ENCODE data around the gene MYMX. TPM values are rescaled to one million over a fixed set of nuclear protein-coding genes. Genes with fewer than 3 reads are reported as not detected.
A peak's percentile ranks its signal among the peaks of the same experiment; 100 is the strongest.

Gene MYMX
- total RNA-seq, result not detected in 2 replicates
- long read RNA-seq, result 0 reads

DNA sequence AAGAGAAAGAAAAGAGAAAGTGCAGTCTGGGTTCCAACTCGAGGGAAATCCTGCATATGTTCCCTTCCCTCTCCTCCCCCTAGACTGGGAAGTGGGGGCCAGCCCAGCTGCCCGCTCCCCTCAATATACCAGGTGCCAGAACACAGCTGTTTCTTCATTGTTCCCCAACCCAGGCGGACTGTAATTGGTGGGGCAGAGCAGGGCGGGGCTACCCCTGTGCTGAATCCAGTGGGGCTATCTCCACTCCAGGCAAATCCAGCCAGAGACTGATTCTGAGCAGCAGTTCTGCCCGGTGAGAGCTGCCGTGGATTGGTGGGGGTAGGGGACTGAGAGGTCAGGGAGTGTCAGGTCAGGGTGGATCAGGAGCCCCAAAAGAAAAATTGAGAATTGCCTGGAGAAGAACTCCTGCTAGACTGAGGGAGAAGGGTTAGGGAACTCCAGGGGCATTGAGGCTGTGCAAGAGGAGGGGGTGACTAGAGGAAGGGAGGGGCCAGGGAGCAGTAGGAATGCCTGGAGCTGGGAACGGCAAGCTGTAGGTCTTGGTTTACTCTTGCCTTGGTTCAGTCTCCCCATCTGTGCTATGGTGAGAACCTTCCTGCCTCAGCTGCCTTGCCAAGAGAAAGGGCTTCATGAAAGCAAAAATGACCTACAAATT lies at the start of gene MYMX:
Gene MYMX (plus strand): TSS at position 250 of the 655 bp plus-strand sequence. CDS start 546 bp downstream, outside the sequence.
- DNase-seq (ENCODE audit: extremely low spot score, unreplicated experiment), result no peak

DNA sequence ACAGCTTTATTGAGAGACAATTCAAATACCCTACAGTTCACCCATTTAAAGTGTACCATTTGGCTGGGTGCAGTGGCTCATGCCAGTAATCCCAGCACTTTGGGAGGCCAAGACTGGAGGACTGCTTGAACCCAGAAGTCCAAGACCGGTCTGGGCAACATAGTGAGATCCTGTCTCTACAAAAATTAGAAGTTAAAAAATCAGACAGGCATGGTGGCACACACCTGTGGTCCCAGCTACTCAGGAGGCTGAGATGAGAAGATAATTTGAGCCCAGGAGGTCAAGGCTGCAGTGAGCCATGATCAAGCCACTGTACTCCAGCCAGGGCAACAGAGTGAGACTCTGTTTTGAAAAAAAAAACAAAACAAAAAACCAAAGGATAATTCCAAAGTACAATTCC lies 49.2 kb upstream of the MYMX start:
- H3K9me3 Mint-ChIP-seq (ENCODE audit: unreplicated experiment), result no peaks in the 10 kb centered on the region

More for the DNA sequence above, at the start of gene MYMX:
- TF ChIP-seq, protein P1, sequence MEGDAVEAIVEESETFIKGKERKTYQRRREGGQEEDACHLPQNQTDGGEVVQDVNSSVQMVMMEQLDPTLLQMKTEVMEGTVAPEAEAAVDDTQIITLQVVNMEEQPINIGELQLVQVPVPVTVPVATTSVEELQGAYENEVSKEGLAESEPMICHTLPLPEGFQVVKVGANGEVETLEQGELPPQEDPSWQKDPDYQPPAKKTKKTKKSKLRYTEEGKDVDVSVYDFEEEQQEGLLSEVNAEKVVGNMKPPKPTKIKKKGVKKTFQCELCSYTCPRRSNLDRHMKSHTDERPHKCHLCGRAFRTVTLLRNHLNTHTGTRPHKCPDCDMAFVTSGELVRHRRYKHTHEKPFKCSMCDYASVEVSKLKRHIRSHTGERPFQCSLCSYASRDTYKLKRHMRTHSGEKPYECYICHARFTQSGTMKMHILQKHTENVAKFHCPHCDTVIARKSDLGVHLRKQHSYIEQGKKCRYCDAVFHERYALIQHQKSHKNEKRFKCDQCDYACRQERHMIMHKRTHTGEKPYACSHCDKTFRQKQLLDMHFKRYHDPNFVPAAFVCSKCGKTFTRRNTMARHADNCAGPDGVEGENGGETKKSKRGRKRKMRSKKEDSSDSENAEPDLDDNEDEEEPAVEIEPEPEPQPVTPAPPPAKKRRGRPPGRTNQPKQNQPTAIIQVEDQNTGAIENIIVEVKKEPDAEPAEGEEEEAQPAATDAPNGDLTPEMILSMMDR (IDR thresholded peaks at IDR 0.05), result no peak
- no peaks in the 10 kb centered on the region for H3K36me3 Mint-ChIP-seq (ENCODE audit: unreplicated experiment)
- no peaks in the 10 kb centered on the region for H3K9me3 Mint-ChIP-seq (ENCODE audit: unreplicated experiment)
- H3K4me1 Mint-ChIP-seq (ENCODE audit: unreplicated experiment), result peaks cover 45% of the 10 kb centered on the region
- H3K27ac Mint-ChIP-seq (ENCODE audit: unreplicated experiment), result peak within 1 kb of the TSS; percentile 63
- H3K4me3 Mint-ChIP-seq (ENCODE audit: unreplicated experiment), result no peak within 1 kb of the TSS
- H3K27me3 Mint-ChIP-seq (ENCODE audit: unreplicated experiment), result peaks cover 6% of the 10 kb centered on the region

DNA sequence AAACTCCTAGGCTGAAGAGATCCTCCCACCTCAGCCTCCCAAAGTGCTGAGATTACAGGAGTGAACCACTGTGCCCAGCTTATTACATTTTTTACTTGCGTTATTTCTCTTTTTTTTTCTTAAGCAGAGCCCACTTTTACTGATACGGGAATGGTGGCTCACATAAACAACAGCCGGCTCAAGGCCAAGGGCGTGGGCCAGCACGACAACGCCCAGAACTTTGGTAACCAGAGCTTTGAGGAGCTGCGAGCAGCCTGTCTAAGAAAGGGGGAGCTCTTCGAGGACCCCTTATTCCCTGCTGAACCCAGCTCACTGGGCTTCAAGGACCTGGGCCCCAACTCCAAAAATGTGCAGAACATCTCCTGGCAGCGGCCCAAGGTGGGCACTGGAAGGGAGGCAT lies 47.6 kb upstream of the MYMX start:
- Mint-ChIP-seq H3K4me1 (ENCODE audit: unreplicated experiment) (peaks cover 8% of the 10 kb centered on the region), H3K27ac (ENCODE audit: unreplicated experiment) (no peak overlapping the region), H3K27me3 (ENCODE audit: unreplicated experiment) (peaks cover 27% of the 10 kb centered on the region), H3K36me3 (ENCODE audit: unreplicated experiment) (no peaks in the 10 kb centered on the region), H3K4me3 (ENCODE audit: unreplicated experiment) (no peak overlapping the region), H3K9me3 (ENCODE audit: unreplicated experiment) (no peaks in the 10 kb centered on the region)
- TF ChIP-seq, protein P1 (IDR thresholded peaks at IDR 0.05), result no peak
- no peak for DNase-seq (ENCODE audit: extremely low spot score, unreplicated experiment)

More for the DNA sequence above, 49.2 kb upstream of the MYMX start:
- no peak overlapping the region for H3K27ac Mint-ChIP-seq (ENCODE audit: unreplicated experiment)
- H3K36me3 Mint-ChIP-seq (ENCODE audit: unreplicated experiment), result no peaks in the 10 kb centered on the region
- peaks cover 32% of the 10 kb centered on the region for H3K27me3 Mint-ChIP-seq (ENCODE audit: unreplicated experiment)
- H3K4me1 Mint-ChIP-seq (ENCODE audit: unreplicated experiment), result peaks cover 5% of the 10 kb centered on the region
- TF ChIP-seq, protein P1 (IDR thresholded peaks at IDR 0.05), result no peak
- DNase-seq (ENCODE audit: extremely low spot score, unreplicated experiment), result no peak
- H3K4me3 Mint-ChIP-seq (ENCODE audit: unreplicated experiment), result no peak overlapping the region

- TF ChIP-seq, protein P1 (IDR thresholded peaks at IDR 0.05), result no peak
- peaks cover 8% of the 10 kb centered on the region for H3K4me1 Mint-ChIP-seq (ENCODE audit: unreplicated experiment)
Measured at GRCh38 chr6:44169886-44170570, 46.7 kb upstream of the MYMX start.

GRCh38 chr6:44171899-44172546 lies 44.7 kb upstream of the MYMX start:
- Mint-ChIP-seq H3K27me3 (ENCODE audit: unreplicated experiment) (peaks cover 14% of the 10 kb centered on the region), H3K27ac (ENCODE audit: unreplicated experiment) (no peak overlapping the region), H3K9me3 (ENCODE audit: unreplicated experiment) (no peaks in the 10 kb centered on the region), H3K4me3 (ENCODE audit: unreplicated experiment) (no peak overlapping the region), H3K4me1 (ENCODE audit: unreplicated experiment) (peaks cover 4% of the 10 kb centered on the region), H3K36me3 (ENCODE audit: unreplicated experiment) (no peaks in the 10 kb centered on the region)
- TF ChIP-seq, protein P1 (IDR thresholded peaks at IDR 0.05), result no peak
- no peak for DNase-seq (ENCODE audit: extremely low spot score, unreplicated experiment)

More at GRCh38 chr6:44169886-44170570, 46.7 kb upstream of the MYMX start:
- no peaks in the 10 kb centered on the region for H3K36me3 Mint-ChIP-seq (ENCODE audit: unreplicated experiment)
- DNase-seq (ENCODE audit: extremely low spot score, unreplicated experiment), result no peak
- H3K9me3 Mint-ChIP-seq (ENCODE audit: unreplicated experiment), result no peaks in the 10 kb centered on the region
- no peak overlapping the region for H3K27ac Mint-ChIP-seq (ENCODE audit: unreplicated experiment)
- peaks cover 21% of the 10 kb centered on the region for H3K27me3 Mint-ChIP-seq (ENCODE audit: unreplicated experiment)
- no peak overlapping the region for H3K4me3 Mint-ChIP-seq (ENCODE audit: unreplicated experiment)
